Measurements from ENCODE around the gene HENMT1. TPM values are rescaled to one million over a fixed set of nuclear protein-coding genes. Genes with fewer than 3 reads are reported as not detected.

HENMT1 gene
- total RNA-seq, 4 donors from 2014 or later: 0.51 to 3.5 (median 1.8) TPM

DNA sequence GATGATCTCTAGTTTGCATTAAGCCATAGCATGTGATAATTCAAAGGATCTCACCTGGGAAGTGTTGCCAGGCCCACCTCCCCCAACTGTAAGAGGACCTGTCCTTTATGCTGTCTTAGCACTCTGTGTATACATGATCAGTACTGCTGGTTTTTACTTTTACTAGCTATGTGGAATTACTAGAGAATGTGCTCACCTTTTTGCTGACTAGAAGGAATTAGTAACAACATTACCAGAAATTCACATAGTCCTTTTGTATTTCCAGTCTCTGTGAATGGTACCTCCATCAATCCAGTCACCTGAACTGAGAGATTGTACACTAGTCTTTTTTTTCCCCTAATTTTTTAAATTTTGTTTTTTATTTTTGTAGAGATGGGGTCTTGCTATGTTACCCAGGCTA is 54.4 kb downstream of the HENMT1 start:
- Histone ChIP-seq H3K36me3 (no peaks in the 10 kb centered on the region), H3K4me3 (no peak overlapping the region), H3K4me1 (no peaks in the 10 kb centered on the region), H3K27me3 (no peaks in the 10 kb centered on the region), H3K27ac (no peak overlapping the region), H3K9me3 (no peaks in the 10 kb centered on the region)
- no peak for TF ChIP-seq POLR2A (IDR thresholded peaks at IDR 0.05)
- TF ChIP-seq, protein P1, sequence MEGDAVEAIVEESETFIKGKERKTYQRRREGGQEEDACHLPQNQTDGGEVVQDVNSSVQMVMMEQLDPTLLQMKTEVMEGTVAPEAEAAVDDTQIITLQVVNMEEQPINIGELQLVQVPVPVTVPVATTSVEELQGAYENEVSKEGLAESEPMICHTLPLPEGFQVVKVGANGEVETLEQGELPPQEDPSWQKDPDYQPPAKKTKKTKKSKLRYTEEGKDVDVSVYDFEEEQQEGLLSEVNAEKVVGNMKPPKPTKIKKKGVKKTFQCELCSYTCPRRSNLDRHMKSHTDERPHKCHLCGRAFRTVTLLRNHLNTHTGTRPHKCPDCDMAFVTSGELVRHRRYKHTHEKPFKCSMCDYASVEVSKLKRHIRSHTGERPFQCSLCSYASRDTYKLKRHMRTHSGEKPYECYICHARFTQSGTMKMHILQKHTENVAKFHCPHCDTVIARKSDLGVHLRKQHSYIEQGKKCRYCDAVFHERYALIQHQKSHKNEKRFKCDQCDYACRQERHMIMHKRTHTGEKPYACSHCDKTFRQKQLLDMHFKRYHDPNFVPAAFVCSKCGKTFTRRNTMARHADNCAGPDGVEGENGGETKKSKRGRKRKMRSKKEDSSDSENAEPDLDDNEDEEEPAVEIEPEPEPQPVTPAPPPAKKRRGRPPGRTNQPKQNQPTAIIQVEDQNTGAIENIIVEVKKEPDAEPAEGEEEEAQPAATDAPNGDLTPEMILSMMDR (IDR thresholded peaks at IDR 0.05 in 4 of 5, conservative IDR thresholded peaks at IDR 0.05 in 1 of 5): no peak
- ATAC-seq (no peak), DNase-seq (no peak)
- intact Hi-C loops (cut with DNase I; ENCODE audit: low total_unique reads) (no loop called here), in situ Hi-C loops (cut with MboI; ENCODE audit: low sequenced_read_pairs in 4 of 4) (no loop called here)

DNA sequence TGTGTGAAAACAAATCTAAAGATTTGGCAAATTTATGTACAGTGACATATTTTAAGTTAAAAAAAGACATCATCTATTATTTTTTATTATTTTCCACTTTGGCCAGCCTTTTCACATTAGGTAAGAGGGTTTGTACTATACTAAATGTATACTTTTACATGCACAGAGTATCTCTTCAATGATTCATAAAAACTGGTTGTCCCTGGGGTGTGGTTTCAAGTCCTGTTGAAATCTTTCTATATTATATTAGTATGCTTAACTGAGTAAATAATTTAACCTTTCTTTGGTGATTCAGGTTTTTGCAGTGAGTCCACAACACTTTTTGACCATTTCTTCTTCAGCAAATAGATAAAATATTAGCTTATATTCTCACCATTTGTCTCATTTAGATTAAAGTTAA is 55.3 kb downstream of the HENMT1 start:
- H3K9me3 ChIP-seq: no peaks in the 10 kb centered on the region
- intact Hi-C loops (cut with DNase I; ENCODE audit: low total_unique reads) (no loop called here), in situ Hi-C loops (cut with MboI; ENCODE audit: low sequenced_read_pairs in 4 of 4) (no loop called here)
- TF ChIP-seq, protein P1 (IDR thresholded peaks at IDR 0.05 in 4 of 5, conservative IDR thresholded peaks at IDR 0.05 in 1 of 5): no peak
- TF ChIP-seq POLR2A (IDR thresholded peaks at IDR 0.05): no peak
- H3K27ac ChIP-seq: no peak overlapping the region
- no peak for ATAC-seq
- no peaks in the 10 kb centered on the region for H3K27me3 ChIP-seq
- no peaks in the 10 kb centered on the region for H3K36me3 ChIP-seq
- peaks cover 3 to 5% of the 10 kb centered on the region in 2 donors for H3K4me1 ChIP-seq
- no peak for DNase-seq
- no peak overlapping the region for H3K4me3 ChIP-seq

DNA sequence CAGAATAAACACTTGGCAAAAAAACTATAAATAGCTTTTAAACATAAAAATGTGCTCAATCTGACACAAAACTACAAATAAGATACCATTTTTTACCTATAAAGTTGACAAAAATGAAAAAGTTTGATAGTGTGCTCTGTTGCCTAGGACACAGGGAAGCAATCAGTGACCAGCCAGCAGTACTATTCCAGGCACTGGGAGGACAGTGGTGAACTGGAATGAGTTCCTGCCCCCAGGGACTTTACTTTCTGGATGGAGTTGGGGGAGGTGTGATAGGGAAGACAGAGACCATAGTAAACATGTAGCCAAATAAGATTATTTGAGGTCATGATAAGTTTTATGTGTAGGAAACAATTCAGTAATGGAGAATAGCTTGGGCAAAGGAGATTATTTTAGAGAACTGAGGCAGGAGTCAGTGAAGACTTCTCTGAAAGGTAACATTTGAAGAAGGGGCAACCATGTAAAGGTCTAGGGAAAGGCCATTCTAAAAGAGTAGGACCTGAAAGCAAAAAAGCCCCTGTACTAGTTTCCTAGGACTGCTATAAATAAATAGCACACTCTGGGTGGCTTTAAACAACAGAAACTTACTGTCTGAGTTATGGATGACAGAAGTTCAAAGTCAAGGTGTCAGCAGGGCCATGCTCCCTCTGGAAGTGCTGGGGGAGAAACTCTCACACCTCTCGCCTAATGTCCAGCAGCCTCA is 59.0 kb downstream of the HENMT1 start:
- no peak for TF ChIP-seq POLR2A (IDR thresholded peaks at IDR 0.05)
- TF ChIP-seq, protein P1 (IDR thresholded peaks at IDR 0.05 in 4 of 5, conservative IDR thresholded peaks at IDR 0.05 in 1 of 5): no peak
- no peak overlapping the region for H3K4me3 ChIP-seq
- H3K27ac ChIP-seq: no peak overlapping the region
- DNase-seq (no peak), ATAC-seq (no peak)
- no peaks in the 10 kb centered on the region for H3K9me3 ChIP-seq
- no peaks in the 10 kb centered on the region for H3K36me3 ChIP-seq
- intact Hi-C loops (cut with DNase I; ENCODE audit: low total_unique reads) (loop anchor here (5.0 kb wide), 1 partner anchor 430 kb away; no protein-coding TSS in a partner anchor), in situ Hi-C loops (cut with MboI; ENCODE audit: low sequenced_read_pairs in 4 of 4) (no loop called here)
- no peaks in the 10 kb centered on the region for H3K27me3 ChIP-seq
- H3K4me1 ChIP-seq: peaks cover 8 to 10% of the 10 kb centered on the region in 2 donors

DNA sequence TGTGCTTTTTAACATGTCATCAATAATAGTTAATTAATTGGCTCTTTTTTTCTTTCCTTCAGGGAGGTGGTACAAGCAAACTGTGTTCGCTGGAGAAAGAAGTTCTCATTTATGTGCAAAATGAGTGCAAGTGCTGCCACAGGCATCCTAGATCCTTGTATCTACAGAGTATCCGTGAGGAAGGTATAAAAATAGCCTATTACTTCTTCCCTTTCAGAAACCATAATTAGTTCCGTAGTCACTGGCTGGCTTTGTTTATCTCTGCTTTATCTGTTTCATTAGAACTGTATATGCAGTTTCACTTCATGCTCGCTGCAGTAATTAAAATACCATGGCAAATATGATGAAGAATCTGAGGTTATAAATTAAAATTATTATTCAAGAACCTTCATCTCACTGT is 60.4 kb downstream of the HENMT1 start:
- H3K4me3 ChIP-seq: peak overlapping the region; percentile 2 to 26 (median 22)
- no peak for TF ChIP-seq POLR2A (IDR thresholded peaks at IDR 0.05)
- TF ChIP-seq, protein P1 (IDR thresholded peaks at IDR 0.05 in 4 of 5, conservative IDR thresholded peaks at IDR 0.05 in 1 of 5): no peak
- intact Hi-C loops (cut with DNase I; ENCODE audit: low total_unique reads) (loop anchor here (5.0 kb wide), 1 partner anchor 432 kb away; no protein-coding TSS in a partner anchor), in situ Hi-C loops (cut with MboI; ENCODE audit: low sequenced_read_pairs in 4 of 4) (no loop called here)
- no peak overlapping the region for H3K27ac ChIP-seq
- peaks cover 8 to 10% of the 10 kb centered on the region in 2 donors for H3K4me1 ChIP-seq
- ATAC-seq (no peak), DNase-seq (no peak)
- no peaks in the 10 kb centered on the region for H3K27me3 ChIP-seq
- H3K36me3 ChIP-seq: no peaks in the 10 kb centered on the region
- no peaks in the 10 kb centered on the region for H3K9me3 ChIP-seq

Data from gastrocnemius medialis (tissue), 4 donors.